Ramos (cell line): ENCODE results near the gene MRE11.

Source experiments
- in situ Hi-C: fragments of 300-500 bp; cut with MboI; formaldehyde crosslinking; loops from one replicate; pipeline ENCODE4 v1.14.3; 2022; ENCODE audit warnings: low sequenced_read_pairs; ENCODE audit not compliant: unreplicated experiment

The MRE11 gene

DNA sequence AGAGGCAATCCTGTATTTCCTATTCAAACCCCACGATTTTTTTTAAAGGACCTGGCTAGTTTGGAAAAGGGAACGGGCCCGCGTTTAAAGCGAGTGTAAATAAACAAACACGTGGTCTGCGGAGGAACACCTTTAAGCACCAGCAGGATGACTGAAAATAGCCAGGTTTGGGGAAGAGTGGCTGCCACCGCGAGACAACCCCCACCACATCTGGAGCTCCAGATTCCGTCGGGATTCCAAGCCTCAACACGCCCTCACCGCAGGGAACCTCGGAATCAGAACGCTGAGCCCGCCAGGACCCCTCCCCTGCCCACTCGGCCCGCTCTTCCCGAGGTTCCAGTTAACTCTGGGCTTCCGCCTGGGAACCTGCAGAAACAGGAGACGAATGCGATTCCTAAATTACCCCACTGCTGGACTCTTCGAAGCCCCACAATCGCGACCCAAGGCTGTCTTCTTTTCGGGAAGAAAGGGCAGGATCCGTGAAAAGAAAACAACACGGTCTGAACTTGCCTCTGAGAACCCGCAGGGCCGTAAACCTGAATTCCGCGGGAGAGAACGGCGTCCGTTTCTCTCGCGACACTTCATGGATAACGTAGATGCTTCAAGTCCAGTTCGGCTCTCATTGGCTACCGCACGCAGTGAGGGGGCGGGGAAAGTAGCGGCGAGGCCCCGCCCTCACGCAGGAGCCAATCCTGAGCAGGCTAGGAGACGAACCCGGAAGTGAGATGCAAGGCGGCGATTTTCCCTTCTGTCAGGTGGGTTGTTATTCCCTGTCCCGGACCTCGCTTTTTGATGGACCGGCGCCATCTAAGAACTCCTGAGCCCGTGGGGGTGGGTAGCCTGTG is at the start of gene MRE11, which contains the start of gene ANKRD49:
TSS of gene MRE11 (minus strand) at position 564 of the 845 bp plus-strand sequence. CDS start 1,043 bp downstream, outside the sequence.
TSS of gene ANKRD49 (plus strand) at position 704 of the 845 bp plus-strand sequence. CDS start 2,710 bp downstream, outside the sequence.
- in situ Hi-C loops: loop anchor here (25.0 kb wide), 1 partner anchor 806 kb away; no protein-coding TSS in a partner anchor

DNA sequence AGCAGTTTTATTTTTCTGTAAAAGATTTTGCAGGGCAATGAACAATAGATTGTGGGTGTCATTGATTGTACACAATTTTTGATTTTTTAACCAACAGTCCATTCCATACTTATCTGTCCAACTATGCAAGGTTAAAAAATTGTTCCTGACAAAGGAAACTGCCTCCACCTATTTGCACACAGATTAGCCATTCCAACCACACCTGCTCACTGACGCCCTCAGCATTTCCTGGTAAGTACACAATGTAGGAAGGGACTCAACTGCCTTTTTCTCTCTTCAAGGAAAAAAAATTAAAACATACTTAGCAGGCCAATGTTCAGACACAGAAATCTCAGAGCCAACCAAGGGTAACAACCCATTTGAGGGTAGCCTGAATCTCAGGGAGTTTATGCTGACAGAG is 45.8 kb upstream of the MRE11 start:
- in situ Hi-C loops: no loop called here

DNA sequence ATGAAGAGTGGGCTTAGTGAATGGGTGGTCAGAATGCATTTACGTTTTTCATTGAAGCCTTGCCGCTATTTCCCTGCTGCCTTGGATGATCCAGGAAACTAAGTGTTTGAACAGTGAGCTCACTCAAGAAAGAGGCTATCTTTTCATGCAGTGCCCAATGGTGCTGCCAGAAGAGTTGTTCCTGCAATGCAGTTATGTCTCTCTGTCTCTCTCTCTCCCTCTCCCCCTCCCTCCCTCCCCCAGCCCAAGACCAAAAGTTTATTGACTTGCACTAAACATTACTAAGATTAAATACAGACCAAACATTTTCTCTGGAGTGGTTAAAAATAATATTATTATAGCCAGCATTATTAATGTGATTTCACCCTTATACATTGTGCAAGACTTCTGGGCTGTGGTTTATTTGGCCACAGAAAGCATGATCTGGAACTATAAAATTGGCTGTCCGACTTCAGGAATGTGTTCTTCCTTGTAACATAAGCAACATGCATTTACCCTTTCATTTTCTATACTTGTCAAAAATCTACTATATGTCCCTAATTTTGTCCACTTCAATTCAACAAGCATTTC is 43.5 kb upstream of the MRE11 start:
- in situ Hi-C loops: no loop called here

DNA sequence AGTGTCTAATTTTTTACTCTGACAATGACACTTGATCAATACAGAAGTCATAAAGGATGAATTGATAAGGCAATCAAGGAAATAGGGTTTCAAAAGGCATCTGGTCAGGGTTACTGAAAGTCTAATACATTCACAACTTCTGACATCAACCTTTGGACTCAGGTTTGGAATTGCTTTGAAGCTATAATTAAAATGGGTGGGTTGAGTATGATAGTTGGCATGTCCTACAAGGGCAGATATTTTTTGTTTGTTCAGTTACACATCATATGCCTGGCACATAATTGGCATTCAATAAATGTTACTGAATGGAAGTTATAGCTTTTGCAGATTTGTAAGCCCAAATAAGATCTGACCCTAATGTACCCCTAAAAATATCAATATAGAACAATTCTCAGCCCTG is 42.7 kb upstream of the MRE11 start:
- in situ Hi-C loops: no loop called here

DNA sequence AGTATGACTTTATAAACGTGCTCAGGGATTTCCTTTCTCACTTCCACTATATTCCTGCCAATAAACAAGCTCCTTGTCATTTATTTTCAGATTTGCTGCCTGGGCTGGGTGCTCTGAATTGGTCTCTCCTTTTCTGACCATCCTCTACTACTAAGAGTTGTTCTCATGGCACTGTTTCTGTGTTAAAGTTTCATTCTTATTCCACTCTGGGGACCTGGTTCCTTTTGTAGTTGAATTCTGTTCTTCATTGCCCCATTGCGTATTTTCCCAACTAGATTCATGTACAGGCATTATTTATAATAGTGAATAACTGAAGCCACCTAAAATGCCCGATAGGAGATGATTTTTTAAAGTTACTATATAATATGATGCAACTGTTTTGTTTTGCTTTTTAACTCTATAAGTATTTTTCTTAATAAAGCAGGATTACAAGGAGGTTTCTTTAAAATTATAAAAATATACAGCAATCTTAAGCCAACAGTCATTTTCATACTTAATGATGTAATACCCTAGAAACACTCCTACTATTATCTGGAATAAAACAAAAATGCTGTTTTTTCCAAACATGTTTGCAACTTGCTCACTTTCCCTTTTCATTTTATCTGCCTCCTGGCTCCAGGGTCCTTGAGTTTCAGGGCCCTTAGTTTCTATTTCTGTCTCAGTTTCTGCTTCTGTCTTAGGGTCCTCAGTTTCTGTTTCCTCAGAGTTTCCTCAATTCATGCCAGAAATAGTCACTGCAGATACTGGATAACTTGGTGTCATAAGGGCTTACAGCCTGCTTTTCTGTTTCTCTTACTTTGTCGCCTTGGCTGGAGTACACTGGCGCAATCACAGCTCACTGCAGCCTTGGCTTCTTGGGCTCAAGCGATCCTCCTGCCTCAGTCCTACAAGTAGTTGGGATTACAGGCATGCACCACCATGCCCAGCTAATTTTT is 40.3 kb upstream of the MRE11 start:
- in situ Hi-C loops: no loop called here

DNA sequence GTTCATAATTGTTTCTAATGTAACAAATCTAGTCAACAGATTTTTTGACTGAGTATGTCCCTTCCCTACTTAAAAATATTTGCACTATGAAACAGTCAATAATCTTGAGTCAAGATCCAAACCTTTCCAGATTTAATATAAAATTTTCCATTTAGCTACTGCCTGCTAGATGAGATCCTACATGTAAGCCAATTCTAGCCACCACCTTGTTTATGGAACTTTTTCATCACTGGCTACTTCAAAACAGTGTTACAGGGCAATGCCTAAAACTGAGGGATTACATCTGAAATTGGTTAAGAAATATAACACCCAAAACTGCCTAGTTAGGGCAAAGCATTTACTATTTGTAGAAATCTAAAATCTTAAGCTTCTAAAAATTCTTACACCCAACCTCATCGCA is 39.6 kb upstream of the MRE11 start:
- in situ Hi-C loops: no loop called here

DNA sequence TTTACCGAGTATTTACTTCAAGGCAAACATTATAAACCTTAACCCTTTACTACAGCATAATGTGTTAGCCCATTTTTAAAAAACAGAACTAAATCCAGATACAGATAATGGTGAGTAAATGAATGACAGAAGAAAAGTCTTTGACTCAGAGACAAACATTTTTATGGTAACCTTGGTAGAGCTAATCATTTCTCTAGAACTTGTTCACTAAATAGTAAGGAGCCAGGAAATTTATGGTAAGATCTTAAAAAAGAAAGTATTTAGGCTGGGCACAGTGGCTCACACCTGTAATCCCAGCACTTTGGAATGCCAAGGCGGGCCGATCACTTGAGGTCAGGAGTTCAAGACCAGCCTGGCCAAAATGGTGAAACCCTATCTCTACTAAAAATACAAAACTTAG is 38.6 kb upstream of the MRE11 start:
- in situ Hi-C loops: no loop called here

DNA sequence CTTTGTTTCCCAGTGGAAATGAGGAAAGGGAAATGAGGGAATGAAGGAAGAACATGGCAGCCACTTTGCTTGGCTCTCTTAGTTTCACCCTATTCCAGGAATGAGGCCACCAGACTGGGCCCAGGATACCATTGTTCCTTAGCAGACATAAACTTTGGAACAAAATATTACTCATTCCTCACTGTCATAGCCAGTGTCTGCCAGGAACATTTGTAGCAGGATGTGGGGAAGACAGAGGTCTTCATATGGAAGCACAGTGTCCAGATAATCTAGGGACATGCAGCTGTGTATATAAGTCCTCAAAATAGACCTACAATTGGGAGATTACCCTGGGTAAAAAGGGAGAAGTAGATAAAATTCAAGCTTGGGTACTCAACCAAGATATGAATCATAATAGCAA is 34.9 kb upstream of the MRE11 start:
- in situ Hi-C loops: no loop called here

DNA sequence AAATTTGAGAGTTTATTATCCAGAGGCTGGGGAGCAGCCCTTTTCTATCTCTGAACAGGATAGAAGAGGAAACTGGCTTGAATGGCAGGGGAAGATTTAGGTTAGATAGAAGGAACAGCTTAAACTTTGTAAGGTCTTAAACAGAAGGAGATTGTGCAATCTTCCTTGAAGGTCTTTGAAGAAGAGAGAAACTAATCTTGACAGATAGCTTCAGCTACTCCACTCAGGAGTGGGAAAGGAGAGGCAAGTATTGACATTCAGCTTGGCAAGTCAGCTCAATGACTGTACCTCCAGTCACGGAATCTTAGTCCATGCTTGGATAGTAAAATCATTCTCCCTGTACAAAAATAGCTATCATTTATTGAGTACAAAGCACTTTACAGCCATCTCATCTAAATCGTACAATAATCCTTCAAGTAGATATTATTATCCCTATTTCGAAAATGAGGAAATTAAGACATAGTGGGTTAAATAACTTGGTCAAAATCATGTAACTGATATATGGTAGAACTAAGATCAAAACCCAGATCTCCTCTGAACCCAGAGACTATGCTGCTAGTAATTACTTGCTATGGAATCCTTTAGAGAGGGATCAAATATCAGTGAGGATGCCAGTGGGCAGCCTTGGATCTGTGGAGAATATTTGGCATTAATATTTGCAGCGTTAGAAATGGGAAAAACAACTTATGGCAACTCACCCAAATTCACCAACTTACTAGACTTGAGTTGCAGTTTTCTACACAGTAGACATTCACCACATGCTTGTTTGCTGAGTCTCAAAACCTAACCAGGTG is 33.2 kb upstream of the MRE11 start:
- in situ Hi-C loops: no loop called here

DNA sequence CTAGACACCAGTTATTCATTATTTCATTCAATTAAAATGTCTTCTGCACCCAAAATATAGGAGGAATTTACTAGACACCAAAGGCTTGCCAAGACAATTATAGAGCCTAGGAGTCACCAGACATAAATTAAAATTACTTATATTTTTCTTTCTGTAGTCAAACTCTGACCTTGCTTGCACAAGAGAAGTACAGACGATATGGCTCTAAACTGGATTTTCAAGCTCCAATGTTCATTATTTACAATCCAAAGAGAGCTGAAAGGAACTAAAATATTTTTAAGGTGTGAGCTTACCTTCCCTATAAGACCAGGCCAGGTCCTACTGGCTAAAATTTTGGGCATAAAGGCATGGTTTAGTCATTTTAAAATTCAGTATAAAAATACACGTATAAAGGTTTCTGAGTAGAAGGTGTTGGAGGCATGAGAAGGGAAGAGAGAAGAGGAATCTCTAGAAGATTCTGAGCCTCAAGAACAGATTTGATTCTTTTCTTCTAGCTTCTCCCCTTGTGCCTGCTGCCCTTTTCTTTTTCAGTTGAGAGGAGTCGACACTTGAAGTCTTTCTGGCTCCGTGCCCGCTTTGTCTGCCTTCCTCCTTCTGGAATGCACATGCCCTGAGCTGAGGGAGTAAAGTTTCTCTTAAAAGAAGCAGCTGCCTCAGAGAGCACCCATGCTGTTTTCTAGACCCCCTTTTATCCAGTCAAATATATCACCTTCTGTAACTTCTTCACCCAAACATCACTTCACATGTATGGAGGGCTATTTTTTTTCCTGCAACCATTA is 32.1 kb upstream of the MRE11 start:
- in situ Hi-C loops: no loop called here

DNA sequence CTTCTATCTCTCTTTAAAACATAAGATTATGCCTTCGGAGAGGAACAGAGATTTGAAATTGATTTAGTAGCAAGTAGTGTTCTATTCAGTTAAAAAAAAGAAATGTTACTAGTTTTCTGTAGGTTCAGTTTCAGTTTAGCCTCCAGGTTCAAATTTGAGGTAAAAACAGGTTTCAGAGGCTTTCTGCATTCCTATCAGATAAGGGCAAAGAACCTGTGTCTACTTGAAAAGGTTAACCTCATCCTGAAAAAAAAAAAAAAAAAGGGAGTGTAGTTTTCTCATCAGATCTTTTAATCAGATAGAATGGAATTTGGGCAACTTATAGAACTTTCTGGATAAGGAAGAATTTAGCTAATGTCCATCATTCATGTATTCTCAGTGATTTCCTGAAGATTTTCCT is 30.7 kb upstream of the MRE11 start:
- in situ Hi-C loops: loop anchor here (25.0 kb wide), 1 partner anchor 612 kb away; no protein-coding TSS in a partner anchor

DNA sequence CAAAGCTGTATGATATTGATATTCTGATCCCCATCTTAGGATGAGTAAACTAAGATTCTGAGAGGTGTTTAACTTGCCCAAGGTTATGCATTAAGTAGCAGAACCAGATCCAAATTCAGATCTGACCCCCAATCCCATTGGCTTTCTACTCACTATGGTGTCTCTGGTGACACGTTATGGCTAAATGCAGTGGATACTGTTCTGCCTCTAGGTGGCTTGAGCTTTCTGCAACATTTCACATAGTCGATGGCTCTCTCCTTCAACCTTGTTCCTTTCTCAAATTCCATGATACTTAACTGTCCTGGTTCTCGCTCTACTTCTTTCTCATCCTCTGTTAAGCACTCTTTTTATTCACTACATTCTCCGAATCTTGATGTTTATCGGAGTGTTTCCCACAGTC is 28.0 kb upstream of the MRE11 start:
- in situ Hi-C loops: loop anchor here (25.0 kb wide), 1 partner anchor 609 kb away; no protein-coding TSS in a partner anchor

DNA sequence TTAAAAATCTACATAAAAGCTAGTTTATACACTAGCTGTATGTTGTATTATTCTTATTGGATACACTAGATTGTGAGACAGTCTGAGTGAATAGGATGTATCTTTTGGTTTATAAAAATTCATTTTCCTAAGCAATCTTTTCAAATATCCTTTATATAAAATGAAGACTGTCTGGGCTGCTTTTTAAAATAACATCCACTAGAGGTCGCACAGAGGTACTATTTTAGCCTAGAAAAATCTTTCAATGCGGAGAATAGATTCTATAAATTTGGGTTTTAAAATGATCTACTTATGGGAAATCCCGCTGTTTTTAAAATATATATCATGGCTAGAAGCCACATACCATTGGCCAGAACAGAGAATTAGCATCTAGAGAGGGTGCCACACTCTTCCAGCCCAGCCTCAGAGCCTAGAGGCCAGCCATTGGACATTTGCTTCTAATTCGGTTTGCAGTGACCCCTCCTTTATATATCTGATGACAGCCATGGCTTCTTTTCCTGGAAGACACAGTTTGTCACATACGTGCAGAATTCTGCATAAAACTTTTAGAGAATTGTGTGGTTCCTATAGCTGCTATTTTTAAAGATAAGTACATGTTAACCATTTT is 25.9 kb upstream of the MRE11 start:
- in situ Hi-C loops: loop anchor here (25.0 kb wide), 1 partner anchor 607 kb away; no protein-coding TSS in a partner anchor

DNA sequence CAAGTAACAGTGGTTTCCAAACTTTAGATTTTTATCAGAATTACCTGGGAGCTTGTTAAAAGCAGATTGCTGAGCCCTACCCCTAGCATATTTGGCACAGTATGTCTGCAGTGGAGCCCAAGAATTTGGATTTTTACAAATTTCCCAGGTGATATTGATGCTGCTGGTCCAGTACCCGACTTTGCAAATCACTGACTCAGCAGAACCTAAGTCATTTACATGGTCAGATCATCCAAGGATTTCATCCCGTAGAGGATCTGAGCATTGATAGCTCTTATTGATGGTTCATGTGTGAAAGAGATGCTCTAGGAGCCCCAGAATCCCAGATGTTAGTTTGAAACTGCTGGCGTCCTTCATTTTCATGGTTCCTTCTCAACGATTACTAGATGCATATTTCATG is 24.7 kb upstream of the MRE11 start:
- in situ Hi-C loops: loop anchor here (25.0 kb wide), 1 partner anchor 606 kb away; no protein-coding TSS in a partner anchor

DNA sequence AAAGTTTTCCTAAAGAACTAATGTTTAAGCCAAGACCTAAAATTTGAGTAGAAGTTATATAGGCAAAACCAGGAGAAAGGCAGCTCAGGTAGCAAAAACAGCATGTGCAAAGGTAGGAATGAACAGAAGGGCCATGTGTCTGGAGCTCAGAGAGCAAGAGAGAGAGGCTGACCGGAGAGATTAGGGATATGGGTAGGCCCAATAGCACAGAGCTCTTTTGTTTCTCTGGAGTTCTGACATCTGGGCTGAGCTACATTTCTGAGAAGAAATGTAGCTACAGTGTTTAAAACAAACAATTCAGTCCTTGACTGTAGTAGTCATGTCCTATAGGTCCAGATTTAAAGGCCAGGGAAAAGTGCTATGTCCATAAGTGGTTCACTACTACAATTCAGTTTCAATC is 23.1 kb upstream of the MRE11 start:
- in situ Hi-C loops: loop anchor here (25.0 kb wide), 1 partner anchor 604 kb away; no protein-coding TSS in a partner anchor

DNA sequence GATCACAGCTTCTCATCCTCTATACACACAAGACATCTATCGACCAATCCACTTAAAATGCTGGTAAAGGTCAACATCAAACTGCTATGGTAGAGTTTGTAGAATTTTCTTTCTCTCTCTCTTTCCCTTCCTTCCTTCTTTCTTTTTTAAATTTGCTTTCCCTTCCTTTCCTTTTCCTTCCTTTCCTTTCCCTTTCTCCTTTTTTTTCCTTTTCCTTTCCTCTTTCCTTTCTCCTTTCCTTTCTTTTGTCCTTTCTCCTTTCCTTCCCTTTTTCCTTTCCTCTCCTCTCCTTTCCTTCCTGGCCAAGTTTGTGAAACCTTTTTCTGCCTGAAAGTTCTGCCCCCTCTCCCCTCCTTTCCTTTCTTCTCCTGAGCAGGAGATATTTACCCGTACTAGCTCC is 21.8 kb upstream of the MRE11 start:
- in situ Hi-C loops: loop anchor here (25.0 kb wide), 1 partner anchor 603 kb away; no protein-coding TSS in a partner anchor

DNA sequence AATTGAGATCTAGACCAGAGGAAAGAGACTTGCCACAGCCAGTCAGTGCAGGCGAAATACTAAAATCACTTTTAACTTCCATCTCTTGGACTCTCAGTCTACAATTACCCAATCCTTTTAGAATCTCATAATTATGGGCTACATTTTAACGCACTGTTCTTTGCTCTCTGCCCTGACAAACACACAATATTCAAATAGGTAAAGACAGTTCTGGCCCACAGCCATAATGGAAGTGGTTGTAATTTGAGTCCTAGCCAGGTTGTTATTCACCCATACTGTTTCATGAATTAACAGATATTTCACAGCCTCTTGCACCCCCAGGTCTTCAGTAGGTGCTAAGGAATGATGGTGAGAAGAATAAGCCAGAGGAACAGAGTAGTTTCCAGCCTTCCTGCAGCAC is 19.4 kb upstream of the MRE11 start:
- in situ Hi-C loops: loop anchor here (25.0 kb wide), 1 partner anchor 601 kb away; no protein-coding TSS in a partner anchor
